Natural killer cell (primary cell): ENCODE measurements around the gene XRCC3. TPM values are rescaled to one million over a fixed set of nuclear protein-coding genes. Genes with fewer than 3 reads are reported as not detected.

Experiments
- ATAC-seq, 3 donors: fragments of 150-1000 bp in 2 of 3; fragments of 200-7000 bp in 1 of 3; cut with Tn5 transposase; 1 replicate in 1 of 3; 2 replicates in 2 of 3; pipeline ENCODE4 v1.10.0; 2021; ENCODE audit warnings: mild to moderate bottlenecking in 2 of 3, moderate library complexity in 2 of 3
- DNase-seq, 2 donors: peaks; one replicate each; pipeline versions ENCODE4 v3.0.0 to v3.0.0-alpha.2; 2013 to 2021; ENCODE audit warnings: mixed read lengths in 1 of 2
- H3K27ac ChIP-seq: one replicate; pipeline ENCODE4 v1.5.1; 2013; ENCODE audit warnings: mild to moderate bottlenecking, low read length
- H3K27me3 ChIP-seq: one replicate; pipeline ENCODE4 v1.6.1; 2013; ENCODE audit warnings: low read length; ENCODE audit not compliant: control insufficient read depth, insufficient read depth
- H3K36me3 ChIP-seq: one replicate; pipeline ENCODE4 v1.6.1; 2013; ENCODE audit warnings: low read length; ENCODE audit not compliant: control insufficient read depth, insufficient read depth
- H3K4me1 ChIP-seq: one replicate; pipeline ENCODE4 v1.6.1; 2013; ENCODE audit warnings: low read length; ENCODE audit not compliant: control insufficient read depth, insufficient read depth
- H3K4me3 ChIP-seq: one replicate; pipeline ENCODE4 v1.5.1; 2013; ENCODE audit warnings: low read length
- H3K9me3 ChIP-seq: one replicate; pipeline ENCODE4 v1.6.1; 2013; ENCODE audit warnings: low read length; ENCODE audit not compliant: control insufficient read depth, insufficient read depth
- H3K27ac Mint-ChIP-seq, 2 donors: one replicate each; pipeline ENCODE4 v1.8.0; 2022; ENCODE audit warnings: mild to moderate bottlenecking in 2 of 2, mixed read lengths in 2 of 2, moderate library complexity in 1 of 2
- H3K27me3 Mint-ChIP-seq, 2 donors: one replicate each; pipeline ENCODE4 v1.8.0; 2022; ENCODE audit warnings: low read depth in 2 of 2, mixed read lengths in 2 of 2
- H3K36me3 Mint-ChIP-seq: one replicate; pipeline ENCODE4 v1.8.0; 2022; ENCODE audit warnings: mixed read lengths
- H3K4me1 Mint-ChIP-seq, 2 donors: one replicate each; pipeline ENCODE4 v1.8.0; 2022; ENCODE audit warnings: mixed read lengths in 2 of 2
- H3K4me3 Mint-ChIP-seq: one replicate; pipeline ENCODE4 v1.8.0; 2022; ENCODE audit warnings: mild to moderate bottlenecking, moderate library complexity, mixed read lengths
- H3K9me3 Mint-ChIP-seq, 2 donors: one replicate each; pipeline ENCODE4 v1.8.0; 2022; ENCODE audit warnings: mixed read lengths in 2 of 2
- WGBS: methylation state at CpG from one replicate; pipeline ENCODE4 v1.1.7; 2013; ENCODE audit warnings: missing lambda C conversion rate; ENCODE audit not compliant: insufficient coverage; 5-methylcytosine and 5-hydroxymethylcytosine counted together
- intact Hi-C: fragments of 100-400 bp; cut with micrococcal nuclease; formaldehyde crosslinking; loops from one replicate; pipeline ENCODE4 v1.14.2; 2022
- total RNA-seq, 4 donors: library from RNA; stranded (reverse); fragments of 120-200 nt in 1 of 4; gene quantifications; one replicate each; pipeline versions ENCODE4 v1.2.3 to v1.2.4, GENCODE V29; 2013 to 2022
- TF ChIP-seq, protein P1 (sequence below): fragments of 200-600 bp; IDR thresholded peaks from one replicate; pipeline ENCODE4 v1.8.0; 2022; ENCODE audit warnings: antibody characterized with exemption

Gene XRCC3
- total RNA-seq, 3 donors from 2014 or later (not counting 1 experiment from before 2014, with no cell fraction given), result 11.6 to 12.8 (median 12.7) TPM

DNA sequence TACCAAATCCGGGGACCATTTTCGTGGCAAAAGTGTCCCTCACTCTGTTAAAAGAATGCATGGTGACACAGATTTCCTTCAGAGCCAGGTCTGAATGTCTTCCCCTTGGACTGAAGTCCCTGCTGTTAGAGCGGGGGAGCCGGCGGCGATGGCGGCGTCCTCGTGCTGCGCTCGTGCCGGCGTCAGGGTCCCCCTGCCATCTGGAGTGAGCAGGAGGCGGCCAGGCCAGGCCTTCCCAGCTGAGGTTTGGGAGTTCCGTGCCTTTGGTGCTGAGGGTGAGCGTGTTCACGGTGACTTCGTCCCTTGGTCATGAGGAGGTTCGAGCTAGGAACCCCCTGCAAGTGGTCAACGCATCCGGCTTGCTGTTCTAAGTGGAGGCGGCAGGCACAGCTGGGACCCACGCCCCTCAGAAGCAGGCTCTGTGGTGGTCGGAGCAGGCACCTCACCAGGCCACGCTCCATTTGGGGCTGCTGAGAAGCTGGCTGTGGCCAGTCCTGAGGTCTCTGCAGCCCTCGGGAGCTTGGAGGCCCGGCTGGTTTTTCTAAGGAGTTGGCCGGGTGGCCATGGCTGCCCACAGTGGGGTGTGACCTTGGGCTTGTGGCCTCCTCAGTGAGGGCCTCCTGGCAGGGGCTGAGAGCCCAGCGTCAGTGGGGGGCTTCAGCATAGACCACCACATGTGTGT is 9.9 kb upstream of the XRCC3 start:
- no peak overlapping the region for H3K4me3 Mint-ChIP-seq
- no peak overlapping the region for H3K27ac ChIP-seq
- H3K4me3 ChIP-seq, result no peak overlapping the region
- intact Hi-C loops, result no loop called here
- no peaks in the 10 kb centered on the region for H3K9me3 ChIP-seq
- TF ChIP-seq, protein P1, sequence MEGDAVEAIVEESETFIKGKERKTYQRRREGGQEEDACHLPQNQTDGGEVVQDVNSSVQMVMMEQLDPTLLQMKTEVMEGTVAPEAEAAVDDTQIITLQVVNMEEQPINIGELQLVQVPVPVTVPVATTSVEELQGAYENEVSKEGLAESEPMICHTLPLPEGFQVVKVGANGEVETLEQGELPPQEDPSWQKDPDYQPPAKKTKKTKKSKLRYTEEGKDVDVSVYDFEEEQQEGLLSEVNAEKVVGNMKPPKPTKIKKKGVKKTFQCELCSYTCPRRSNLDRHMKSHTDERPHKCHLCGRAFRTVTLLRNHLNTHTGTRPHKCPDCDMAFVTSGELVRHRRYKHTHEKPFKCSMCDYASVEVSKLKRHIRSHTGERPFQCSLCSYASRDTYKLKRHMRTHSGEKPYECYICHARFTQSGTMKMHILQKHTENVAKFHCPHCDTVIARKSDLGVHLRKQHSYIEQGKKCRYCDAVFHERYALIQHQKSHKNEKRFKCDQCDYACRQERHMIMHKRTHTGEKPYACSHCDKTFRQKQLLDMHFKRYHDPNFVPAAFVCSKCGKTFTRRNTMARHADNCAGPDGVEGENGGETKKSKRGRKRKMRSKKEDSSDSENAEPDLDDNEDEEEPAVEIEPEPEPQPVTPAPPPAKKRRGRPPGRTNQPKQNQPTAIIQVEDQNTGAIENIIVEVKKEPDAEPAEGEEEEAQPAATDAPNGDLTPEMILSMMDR, result no peak
- no peaks in the 10 kb centered on the region for H3K27me3 ChIP-seq
- H3K27ac Mint-ChIP-seq, result no peak overlapping the region
- ATAC-seq (no peak), DNase-seq (no peak)
- no peaks in the 10 kb centered on the region for H3K4me1 ChIP-seq
- 95% methylated on average over 29 of the region's 29 CpGs for WGBS
- peaks cover 0 to 2% of the 10 kb centered on the region in 2 donors for H3K4me1 Mint-ChIP-seq
- H3K9me3 Mint-ChIP-seq, result no peaks in the 10 kb centered on the region
- H3K36me3 Mint-ChIP-seq, result no peaks in the 10 kb centered on the region
- H3K36me3 ChIP-seq, result peaks cover 12% of the 10 kb centered on the region
- H3K27me3 Mint-ChIP-seq, result no peaks in the 10 kb centered on the region

DNA sequence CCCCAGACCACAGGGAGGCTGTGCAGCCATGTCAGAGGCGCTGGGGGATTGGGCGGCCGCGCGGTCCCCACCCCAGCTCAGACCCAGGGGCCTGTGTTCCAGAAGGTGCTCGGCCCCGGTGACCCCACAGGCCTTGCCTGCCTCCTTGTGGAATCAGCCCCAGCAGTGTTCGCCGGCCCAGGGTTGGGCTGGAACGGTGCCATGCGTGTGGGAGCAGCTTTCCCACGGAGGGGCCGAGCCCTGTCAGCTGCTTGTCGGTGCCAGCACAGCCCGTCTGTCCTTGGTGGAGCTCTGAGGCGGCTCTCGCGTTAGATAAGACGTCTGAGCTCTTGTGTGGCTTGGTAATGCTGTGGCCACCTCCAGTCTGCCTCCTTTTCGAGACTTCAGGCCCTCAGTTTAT is 8.9 kb upstream of the XRCC3 start:
- no peak overlapping the region for H3K27ac ChIP-seq
- ATAC-seq, result no peak

DNA sequence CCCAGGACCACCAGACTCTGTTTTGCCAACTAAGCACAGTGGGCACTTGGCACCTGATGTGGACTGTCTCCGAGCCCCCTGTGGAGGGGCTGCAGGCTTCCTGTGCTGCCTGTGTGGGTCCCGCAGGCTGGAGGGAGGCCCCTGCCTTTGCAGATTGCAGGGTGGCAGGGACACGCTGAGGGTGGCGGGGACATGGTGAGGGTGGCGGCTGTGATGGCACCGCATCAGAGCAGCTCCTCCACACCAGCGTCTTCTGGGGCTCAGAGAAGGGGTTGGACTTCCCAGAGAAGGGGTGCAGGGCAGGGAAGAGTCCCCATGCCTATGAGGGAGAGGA is 8.5 kb upstream of the XRCC3 start:
- 88% methylated on average over 7 of the region's 7 CpGs for WGBS
- H3K36me3 ChIP-seq, result peaks cover under 1% of the 10 kb centered on the region
- no peaks in the 10 kb centered on the region for H3K27me3 Mint-ChIP-seq
- H3K4me1 ChIP-seq, result no peaks in the 10 kb centered on the region
- H3K9me3 Mint-ChIP-seq, result no peaks in the 10 kb centered on the region
- H3K27ac ChIP-seq, result no peak overlapping the region
- H3K9me3 ChIP-seq, result no peaks in the 10 kb centered on the region
- intact Hi-C loops, result no loop called here
- H3K4me3 Mint-ChIP-seq, result no peak overlapping the region
- H3K4me3 ChIP-seq, result no peak overlapping the region
- no peak overlapping the region for H3K27ac Mint-ChIP-seq
- TF ChIP-seq, protein P1, result no peak
- peaks cover 0 to 5% of the 10 kb centered on the region in 2 donors for H3K4me1 Mint-ChIP-seq
- no peaks in the 10 kb centered on the region for H3K27me3 ChIP-seq
- DNase-seq (no peak), ATAC-seq (no peak)
- H3K36me3 Mint-ChIP-seq, result no peaks in the 10 kb centered on the region

More for the DNA sequence above, 8.9 kb upstream of the XRCC3 start:
- 81% methylated on average over 20 of the region's 20 CpGs for WGBS
- no peak overlapping the region for H3K27ac Mint-ChIP-seq
- H3K9me3 Mint-ChIP-seq, result no peaks in the 10 kb centered on the region
- H3K4me3 Mint-ChIP-seq, result no peak overlapping the region
- TF ChIP-seq, protein P1, result no peak
- Histone ChIP-seq H3K4me1 (no peaks in the 10 kb centered on the region), H3K4me3 (no peak overlapping the region), H3K36me3 (peaks cover 5% of the 10 kb centered on the region), H3K27me3 (no peaks in the 10 kb centered on the region), H3K9me3 (no peaks in the 10 kb centered on the region)
- no peaks in the 10 kb centered on the region for H3K27me3 Mint-ChIP-seq
- peaks cover 0 to 5% of the 10 kb centered on the region in 2 donors for H3K4me1 Mint-ChIP-seq
- no peak for DNase-seq
- intact Hi-C loops, result no loop called here
- no peaks in the 10 kb centered on the region for H3K36me3 Mint-ChIP-seq
